CD4-positive, alpha-beta T cell treated with Interleukin-1 beta for 1 hour (primary cell): ENCODE data around the gene TFG.

Experiments used
- DNase-seq, 2 donors: peaks; one replicate each; pipeline ENCODE4 v3.0.0-alpha.2; 2020 to 2022

The TFG gene

GRCh38 chr3:100759950-100760349 is 50.7 kb downstream of the TFG start:
- DNase-seq = no peak

GRCh38 chr3:100760377-100760776 is 51.1 kb downstream of the TFG start:
- DNase-seq = no peak

DNA sequence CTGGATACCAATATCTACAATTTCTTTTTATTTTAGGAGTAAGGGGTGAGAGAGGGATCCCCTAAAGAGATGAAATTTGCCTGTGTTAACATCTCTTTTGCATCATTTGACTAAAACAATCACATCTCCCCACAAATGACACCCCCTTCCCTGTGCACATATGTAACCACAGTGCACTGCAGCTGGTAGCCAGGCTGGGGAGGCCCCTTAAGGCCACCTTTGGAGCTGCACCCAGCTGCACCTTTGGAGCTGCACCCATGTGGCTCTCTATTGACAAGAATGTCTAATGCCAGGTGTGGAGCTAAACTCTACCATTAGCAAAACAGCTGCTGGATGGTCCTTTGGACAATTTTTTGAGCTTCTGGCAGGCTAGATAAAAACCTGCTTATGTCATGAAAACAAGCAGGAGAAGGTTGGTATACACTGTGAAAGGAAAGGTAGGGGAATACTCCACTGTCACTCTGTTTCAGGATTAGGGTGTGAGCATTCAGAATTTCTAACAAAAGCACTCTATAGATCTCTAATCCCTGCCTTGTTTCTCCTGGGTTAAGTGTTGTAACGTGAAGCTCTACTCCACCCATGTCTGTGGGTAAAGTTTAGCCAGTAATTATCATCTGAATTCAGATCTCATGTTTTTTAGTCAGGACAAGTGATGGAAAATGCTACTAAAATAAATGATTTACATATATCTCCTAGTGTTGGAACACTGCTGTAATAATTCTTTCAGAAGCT is 52.1 kb downstream of the TFG start:
- DNase-seq = peak in 1 of 2 donors; percentile 9

DNA sequence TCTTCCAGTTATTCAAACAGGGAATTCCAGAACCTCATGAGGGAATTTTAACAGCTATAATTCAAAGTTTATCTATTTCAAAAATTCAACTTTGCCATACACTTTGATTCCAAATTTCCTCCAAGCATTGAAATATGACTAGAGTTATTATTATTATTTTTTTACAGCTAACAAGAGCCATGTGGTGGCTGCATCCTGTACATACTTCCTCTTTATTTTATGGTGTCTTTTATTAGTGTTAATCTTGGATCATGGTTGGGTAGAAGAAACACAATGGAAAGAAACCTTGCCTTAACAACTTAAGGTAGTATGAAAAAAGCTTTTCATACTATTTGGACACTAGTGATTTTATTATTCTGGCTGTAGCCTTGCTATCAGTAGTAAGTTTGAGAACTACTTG is 52.7 kb downstream of the TFG start:
- no peak for DNase-seq

DNA sequence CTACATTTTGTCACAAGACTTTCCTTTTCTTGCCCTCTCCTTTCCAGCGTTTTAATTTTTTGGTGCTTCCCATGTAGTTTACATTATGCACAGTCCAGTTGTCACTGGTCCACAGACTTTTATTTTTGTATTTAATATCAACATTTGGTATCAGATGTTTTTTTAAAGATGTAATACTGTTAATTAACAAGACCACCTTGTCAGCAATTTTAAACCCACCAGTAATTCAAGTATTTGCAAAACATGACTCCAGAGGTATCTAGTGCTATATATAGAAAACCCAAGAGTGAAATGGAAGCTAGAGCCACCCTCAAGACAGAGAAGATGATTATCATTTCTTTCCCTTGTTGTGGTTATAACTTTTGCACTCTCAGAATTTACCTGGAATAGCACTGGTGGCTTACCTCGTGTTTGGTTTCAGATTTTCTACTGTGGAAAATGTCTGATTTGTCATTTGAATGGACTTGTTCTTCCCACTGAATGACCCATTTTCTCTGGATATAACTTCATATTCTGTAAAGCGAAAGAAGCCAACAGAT is 56.2 kb downstream of the TFG start:
- DNase-seq = no peak

- no peak for DNase-seq
Observed at GRCh38 chr3:100766069-100766468, 56.8 kb downstream of the TFG start.

- DNase-seq = no peak
Observed at GRCh38 chr3:100769693-100770092, 60.4 kb downstream of the TFG start.

DNA sequence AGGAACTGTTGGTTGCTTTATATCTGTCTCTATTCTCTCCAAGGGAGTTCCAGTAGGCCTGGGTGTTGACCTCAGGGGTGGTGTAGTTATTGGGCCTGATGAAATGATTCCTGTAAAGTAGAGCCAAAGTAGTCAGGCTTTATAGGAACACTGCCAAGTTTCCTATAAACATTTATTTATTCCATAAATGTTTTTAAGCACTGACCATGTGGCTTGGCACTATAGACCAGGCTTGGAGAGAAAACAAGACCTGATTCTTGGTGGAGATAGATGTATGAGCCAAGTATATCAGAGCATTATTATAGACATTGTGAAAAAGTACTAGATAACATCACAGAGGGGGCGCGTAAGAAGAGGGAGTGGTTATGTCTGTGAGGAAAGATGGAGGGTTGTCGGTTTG is 65.9 kb downstream of the TFG start:
- no peak for DNase-seq

DNA sequence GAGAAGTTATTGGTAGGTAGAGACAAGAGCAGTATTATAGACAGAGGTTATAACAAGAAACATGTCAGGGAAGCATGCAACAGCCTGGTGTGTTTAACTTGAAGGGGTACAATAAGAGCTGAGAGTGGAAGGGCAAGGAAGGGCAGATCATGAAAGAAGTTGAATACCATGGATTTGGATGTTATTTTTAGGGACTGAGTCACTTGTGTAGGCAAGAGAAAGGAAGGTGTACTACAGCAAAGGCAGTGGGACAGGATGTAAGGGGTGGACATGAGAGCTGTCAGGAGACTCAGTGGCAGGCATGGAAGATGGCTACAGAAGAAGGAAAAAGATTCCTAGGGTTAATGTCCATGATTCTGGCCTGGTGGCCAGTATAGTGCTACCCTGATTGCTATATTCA is 66.4 kb downstream of the TFG start:
- no peak for DNase-seq

DNA sequence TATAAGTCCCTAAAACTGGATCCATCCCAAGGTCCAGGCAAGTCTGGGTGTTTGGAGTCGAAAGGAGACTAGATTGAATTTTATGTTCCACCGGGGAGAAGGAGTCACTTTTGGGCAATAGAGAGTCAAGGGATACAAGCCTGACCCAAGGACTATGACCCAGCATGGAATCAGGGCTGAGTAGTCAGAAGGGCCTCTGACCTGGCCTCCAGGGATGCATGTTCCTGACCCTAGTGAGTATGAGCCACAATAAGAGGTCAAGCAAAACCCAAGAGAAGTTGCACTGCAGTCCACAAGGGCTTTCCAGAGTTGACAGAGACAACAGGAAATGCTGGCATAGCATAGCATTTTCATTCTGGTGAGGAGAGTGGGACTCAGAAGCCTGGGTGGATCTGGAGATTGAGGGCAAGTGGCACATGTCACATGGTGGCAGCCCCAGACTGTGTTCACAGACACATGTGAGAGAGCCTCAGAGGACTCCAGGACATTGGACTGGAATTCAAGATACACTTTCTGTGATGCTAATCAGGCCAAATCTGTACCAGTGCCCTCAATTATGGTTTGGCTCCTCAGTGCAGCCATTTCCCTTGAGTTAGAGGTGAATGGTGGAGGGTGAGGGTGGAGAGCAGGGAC is 66.9 kb downstream of the TFG start:
- no peak for DNase-seq

DNA sequence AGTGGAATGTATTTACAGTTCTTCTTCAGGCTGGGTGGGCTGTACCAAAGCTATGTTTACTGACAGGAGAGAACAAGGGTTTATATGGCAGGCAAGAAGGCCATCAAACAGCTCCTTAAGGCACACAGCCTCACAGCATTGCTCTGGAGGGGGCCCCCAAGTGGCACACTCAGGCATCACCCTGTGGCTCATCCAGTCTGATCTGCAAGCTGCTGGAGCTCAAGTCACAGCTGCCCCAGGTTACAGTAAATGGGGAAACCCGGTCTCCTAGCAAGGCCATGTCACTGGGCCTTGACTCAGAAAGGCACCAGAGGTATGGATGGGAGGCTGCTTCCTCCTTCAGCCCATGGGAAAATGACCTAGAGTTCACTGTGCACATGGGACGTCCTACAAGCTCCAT is 67.5 kb downstream of the TFG start:
- DNase-seq = no peak

- no peak for DNase-seq
Observed at GRCh38 chr3:100777271-100777670, 68.0 kb downstream of the TFG start.

DNA sequence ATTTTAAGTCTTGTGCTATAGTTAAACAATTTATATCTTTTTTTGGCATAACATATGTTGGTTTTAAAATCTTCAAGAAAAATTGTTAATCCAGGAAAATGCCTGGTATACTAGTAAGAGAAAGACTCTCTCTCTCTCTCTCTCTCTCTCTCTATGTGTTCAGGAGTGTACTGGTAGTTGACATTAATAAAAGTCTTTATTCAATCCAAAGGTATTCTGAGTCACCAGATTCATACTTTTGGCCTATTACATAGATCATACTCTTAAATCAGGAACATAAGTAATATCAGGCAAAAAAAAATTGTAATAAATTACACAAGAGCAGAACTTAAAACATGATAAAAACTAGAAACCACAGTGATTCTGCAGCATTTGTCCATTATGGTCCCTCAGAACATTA is 70.2 kb downstream of the TFG start:
- no peak for DNase-seq

GRCh38 chr3:100780071-100780622 is 70.9 kb downstream of the TFG start:
- no peak for DNase-seq

GRCh38 chr3:100781301-100781700 is 72.0 kb downstream of the TFG start:
- DNase-seq = no peak

DNA sequence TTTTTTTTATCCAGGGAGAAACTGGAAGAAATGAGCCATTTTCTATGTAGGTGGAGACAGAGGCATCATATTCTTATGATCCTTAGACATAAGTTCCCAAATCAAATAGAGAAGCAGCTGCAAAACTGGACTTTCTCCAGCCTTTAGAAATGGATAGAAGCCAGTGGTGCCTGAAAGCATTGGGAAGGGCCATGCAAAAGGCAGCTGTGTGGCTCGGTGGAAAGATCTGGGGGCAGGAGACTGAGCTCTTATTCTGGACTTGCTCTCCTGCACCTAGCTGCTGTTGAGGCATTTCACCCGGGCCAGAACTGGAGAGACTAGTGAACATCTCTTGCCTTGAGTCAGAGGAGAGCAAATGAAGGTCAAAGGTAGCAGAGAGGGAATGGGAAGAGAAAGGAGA is 73.1 kb downstream of the TFG start:
- DNase-seq = no peak

- DNase-seq = no peak
Observed at GRCh38 chr3:100782906-100783305, 73.6 kb downstream of the TFG start.

DNA sequence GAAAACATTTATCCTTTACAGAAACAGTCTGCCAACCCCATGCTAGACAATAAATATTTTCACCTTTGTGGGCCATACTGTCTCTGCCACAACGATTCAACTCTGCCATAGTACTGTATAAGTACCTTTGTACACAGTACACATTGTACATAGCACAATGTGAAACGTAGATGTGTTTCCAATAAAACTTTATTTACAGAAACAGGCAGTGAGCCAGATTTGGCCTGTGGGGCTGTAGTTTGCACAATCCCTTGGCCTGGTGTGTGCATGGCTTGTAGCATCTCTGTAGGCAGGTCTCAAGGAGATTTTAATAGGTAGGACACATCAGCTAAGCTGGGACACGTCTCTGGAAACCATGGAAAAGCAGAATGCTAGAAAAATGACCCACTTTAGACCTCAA is 74.3 kb downstream of the TFG start:
- no peak for DNase-seq

DNA sequence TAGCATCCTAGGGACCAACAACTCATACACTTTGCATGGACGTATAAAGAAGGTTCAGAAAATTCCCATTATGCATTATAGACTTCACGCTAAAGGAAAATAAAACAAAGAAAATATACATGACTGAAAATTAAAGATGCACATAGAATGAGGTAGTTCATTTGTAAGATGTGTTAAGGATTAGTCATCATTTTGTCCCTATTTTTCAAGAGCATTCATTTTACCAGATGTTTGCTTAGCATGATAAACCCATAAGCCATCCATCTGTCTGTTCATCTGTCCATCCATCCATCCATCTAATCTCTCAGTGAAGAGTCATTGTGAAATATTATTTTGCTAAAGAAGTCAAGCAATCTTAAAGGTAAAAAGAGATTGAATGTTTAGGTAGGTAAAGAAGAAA is 80.3 kb downstream of the TFG start:
- DNase-seq = no peak

DNA sequence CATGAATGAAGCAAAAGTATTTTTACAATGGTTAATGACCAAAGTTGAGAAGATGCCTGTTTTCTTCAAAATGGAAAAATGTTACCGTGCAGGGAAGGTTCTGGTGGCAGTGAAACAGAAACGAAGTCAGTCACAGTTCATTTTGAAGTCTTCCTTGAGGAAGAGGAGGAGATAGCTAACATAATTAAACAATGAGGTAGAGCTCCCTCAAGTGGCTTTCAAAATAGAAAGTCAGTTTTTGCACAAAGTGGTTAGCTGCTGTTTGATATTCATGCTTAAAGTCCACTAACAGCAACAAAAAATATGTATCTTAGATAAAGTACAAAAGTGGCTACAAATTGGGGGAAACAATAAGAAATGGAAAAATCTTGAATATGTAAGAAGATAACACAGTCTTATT is 87.3 kb downstream of the TFG start:
- DNase-seq = no peak

DNA sequence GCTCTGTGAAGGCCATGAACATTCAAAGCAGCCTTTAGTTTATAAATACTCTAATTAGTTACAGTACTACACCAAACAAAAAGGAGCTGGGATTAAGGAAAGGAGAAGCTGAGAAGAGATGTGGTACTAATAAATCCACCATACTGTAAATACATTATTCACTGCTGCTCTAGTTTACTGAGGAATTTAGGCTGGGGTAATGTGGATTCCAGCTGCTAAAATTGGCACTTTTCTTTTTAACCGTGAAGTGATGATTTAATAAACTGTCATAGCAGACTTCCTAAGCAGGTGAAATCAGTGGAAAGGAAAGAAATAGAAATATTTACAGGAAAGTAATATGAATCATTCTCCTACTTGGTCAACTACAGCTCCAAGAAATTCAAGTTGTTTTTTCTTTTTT is 88.7 kb downstream of the TFG start:
- DNase-seq = no peak
